ENCODE results near the gene TLNRD1. TPM values are rescaled to one million over a fixed set of nuclear protein-coding genes. Genes with fewer than 3 reads are reported as not detected.

TLNRD1 gene
- total RNA-seq, 2 donors from 2014 or later: 31.8 to 40.7 TPM

DNA sequence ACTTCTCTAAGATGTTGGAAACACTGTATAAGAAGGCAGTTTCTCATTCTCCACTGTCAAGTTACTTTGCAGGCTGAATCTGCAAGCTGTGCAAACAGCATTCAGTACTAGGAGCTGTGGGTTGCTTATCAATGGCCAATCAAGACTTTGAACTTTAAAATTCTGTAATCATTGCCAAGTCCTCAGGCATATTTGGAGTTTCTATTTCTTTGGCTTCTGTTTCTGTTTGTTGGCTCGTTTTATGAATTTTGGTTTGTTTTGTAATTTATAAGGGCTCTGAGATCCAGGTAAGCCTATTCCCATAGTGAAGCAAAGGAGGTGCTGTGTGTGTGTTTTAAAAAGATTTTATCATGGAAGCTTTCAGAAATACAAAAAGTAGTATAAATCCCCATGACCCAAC lies 32.1 kb downstream of the TLNRD1 start:
- H3K27me3 Mint-ChIP-seq: peaks cover 8 to 11% of the 10 kb centered on the region in 2 donors
- no peak for ATAC-seq

DNA sequence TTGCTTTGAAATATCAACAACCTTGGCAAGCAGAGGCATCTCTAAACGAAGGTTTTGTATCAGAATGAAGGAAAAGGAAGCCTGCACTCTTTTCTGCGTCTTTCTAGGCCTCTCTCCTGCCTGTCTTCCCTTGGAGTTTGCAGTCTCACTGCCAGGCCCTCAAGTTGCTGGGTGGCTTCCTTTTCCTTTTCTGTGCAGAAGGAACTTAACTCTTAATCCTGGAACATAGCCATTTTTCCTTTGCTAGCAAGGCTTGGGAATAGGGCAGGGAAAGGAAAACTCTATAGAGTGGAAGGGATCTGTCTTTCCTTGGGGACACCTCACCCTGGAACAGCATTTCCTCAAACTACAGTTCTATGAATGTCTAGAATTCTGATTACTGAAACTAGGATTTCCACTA lies 32.8 kb downstream of the TLNRD1 start:
- peaks cover 10% of the 10 kb centered on the region for H3K36me3 Mint-ChIP-seq
- no peak overlapping the region for H3K4me3 Mint-ChIP-seq
- H3K9me3 Mint-ChIP-seq: peaks cover 7% of the 10 kb centered on the region
- peaks cover 8 to 11% of the 10 kb centered on the region in 2 donors for H3K27me3 Mint-ChIP-seq
- DNase-seq (ENCODE audit: low spot score) (no peak), ATAC-seq (no peak)
- peaks cover 7 to 16% of the 10 kb centered on the region in 2 donors for H3K4me1 Mint-ChIP-seq (ENCODE audit: low read depth in 2 of 2)
- no peak overlapping the region for H3K27ac Mint-ChIP-seq

More for the DNA sequence above, 32.1 kb downstream of the TLNRD1 start:
- Mint-ChIP-seq H3K27ac (no peak overlapping the region), H3K9me3 (peaks cover 7% of the 10 kb centered on the region), H3K4me3 (no peak overlapping the region), H3K36me3 (peaks cover 10% of the 10 kb centered on the region), H3K4me1 (ENCODE audit: low read depth in 2 of 2) (peaks cover 7 to 16% of the 10 kb centered on the region in 2 donors)
- DNase-seq (ENCODE audit: low spot score): no peak

DNA sequence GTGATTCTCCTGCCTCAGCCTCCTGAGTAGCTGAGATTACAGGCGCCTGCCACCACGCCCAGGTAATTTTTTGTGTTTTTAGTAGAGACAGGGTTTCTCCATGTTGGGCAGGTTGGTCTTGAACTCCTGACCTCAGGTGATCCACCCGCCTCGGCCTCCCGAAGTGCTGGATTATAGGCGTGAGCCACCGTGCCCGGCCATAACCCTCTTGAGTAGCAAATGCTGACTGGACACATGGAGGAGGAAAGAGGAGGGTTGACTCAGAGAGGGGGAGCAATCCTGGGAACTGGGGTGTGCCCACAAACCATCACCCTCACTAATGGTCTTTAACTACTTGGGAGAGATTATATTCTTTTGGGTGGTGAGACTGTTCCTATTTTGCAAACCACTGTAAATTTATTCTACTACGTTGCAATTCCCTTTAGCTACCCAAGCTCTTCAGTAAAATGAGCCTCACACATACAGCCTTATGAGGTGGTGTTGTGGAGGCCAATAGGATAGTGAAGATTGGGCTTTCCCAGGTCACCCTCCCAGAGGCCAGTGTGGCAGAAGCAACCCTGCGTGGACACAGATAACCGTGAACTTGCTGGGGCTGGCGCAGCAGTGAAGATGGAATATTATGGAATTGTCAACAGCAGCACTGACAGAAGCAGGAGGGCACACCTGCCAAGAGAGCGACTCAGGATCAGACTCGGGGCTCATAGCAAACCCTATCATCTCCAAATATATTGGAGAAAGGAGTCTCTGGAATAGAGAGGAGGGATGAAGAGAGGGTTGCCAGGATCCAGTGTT lies 37.4 kb downstream of the TLNRD1 start:
- H3K4me3 Mint-ChIP-seq: no peak overlapping the region
- H3K36me3 Mint-ChIP-seq: no peaks in the 10 kb centered on the region
- no peaks in the 10 kb centered on the region for H3K9me3 Mint-ChIP-seq
- H3K27ac Mint-ChIP-seq: no peak overlapping the region
- H3K4me1 Mint-ChIP-seq (ENCODE audit: low read depth in 2 of 2): peaks cover 8 to 15% of the 10 kb centered on the region in 2 donors
- ATAC-seq: no peak
- DNase-seq (ENCODE audit: low spot score): no peak
- H3K27me3 Mint-ChIP-seq: no peaks in the 10 kb centered on the region

DNA sequence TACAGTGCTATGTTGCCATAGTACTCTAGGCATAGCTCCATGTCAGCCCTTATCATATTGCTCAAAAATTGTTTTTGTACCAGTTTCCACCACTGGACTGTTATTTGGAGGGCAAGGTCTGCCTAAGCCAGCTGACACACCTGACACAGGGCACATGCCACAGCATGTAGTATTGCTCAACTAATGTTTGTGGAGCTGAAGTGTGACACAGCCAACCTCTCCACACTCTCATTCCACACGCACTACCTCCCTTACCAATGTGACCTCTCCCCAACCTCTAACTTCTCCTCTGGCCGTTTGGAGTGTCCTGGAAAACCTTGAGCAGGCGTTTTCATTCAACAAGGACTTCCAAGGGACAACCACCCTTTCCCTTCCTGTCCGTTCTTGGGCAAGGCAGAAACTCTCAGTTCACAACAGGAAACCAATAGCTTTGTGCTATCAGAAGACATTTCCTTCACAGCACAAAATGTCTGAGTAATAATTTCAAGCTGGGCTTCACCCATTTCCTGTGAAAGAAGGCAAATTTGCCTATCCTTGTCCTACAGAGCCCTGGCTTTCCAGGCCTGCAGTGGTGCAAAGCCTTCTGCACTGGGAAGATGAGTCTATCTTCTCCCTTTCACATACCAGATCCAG lies 38.4 kb downstream of the TLNRD1 start:
- ATAC-seq: peak; percentile 62 to 63
- DNase-seq (ENCODE audit: low spot score): no peak
- Mint-ChIP-seq H3K4me3 (peak overlapping the region; percentile 72), H3K27ac (peak overlapping the region; percentile 76 to 88), H3K4me1 (ENCODE audit: low read depth in 2 of 2) (peaks cover 8 to 15% of the 10 kb centered on the region in 2 donors), H3K9me3 (no peaks in the 10 kb centered on the region), H3K27me3 (no peaks in the 10 kb centered on the region), H3K36me3 (no peaks in the 10 kb centered on the region)

DNA sequence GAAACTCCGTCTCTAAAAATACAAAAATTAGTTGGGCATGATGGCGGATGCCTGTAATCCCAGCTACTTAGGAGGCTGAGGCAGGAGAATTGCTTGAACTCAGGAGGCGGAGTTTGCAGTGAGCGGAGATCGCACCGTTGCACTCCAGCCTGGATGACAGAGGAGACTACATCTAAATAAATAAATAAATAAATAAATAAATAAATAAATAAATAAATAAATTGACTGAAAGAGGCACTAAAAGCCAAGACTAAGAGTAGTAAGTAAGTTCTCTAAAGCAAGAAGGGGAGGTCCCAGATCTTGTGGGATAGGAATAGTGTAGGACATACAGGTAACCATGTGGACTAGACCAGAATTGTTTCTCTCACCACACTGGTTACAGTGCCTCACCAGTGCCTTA lies 40.0 kb downstream of the TLNRD1 start:
- no peaks in the 10 kb centered on the region for H3K9me3 Mint-ChIP-seq
- no peaks in the 10 kb centered on the region for H3K27me3 Mint-ChIP-seq
- H3K27ac Mint-ChIP-seq: no peak overlapping the region
- no peak for DNase-seq (ENCODE audit: low spot score)
- peaks cover 8 to 15% of the 10 kb centered on the region in 2 donors for H3K4me1 Mint-ChIP-seq (ENCODE audit: low read depth in 2 of 2)
- no peak overlapping the region for H3K4me3 Mint-ChIP-seq
- ATAC-seq: no peak
- H3K36me3 Mint-ChIP-seq: no peaks in the 10 kb centered on the region

DNA sequence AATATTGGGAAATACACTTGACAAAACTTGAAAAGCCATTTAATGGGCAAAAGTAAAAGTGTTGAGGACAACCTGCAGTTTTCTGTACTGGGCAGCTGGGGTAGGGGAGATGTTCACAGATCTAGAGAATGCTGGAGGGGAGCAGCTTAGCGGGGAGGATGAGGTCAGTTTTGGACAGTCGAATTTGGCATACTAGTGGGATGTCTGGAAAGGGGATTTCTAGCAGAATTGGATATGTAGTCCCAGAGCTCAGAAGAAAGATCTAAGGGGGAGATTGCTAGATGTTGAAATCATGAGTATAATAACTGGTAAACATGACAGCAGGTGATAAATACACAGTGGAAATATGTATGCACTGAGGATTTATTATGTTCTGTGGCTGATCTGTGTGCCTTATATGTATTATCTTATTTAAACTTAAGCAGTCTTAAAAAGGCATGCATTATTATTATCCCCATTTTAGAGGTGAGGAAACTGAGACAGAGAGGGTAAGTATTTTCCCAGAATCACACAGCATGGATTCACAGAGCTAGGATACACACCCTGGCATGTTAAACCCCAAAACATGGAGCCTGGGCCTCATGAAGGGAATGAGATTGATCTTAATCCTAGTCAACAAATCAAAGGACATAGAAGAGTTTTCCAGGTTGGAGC lies 42.7 kb downstream of the TLNRD1 start:
- DNase-seq (ENCODE audit: low spot score) (no peak), ATAC-seq (no peak)
- Mint-ChIP-seq H3K4me1 (ENCODE audit: low read depth in 2 of 2) (peaks cover 11 to 15% of the 10 kb centered on the region in 2 donors), H3K27me3 (no peaks in the 10 kb centered on the region), H3K4me3 (no peak overlapping the region), H3K27ac (no peak overlapping the region), H3K36me3 (no peaks in the 10 kb centered on the region), H3K9me3 (peaks cover 4% of the 10 kb centered on the region)

DNA sequence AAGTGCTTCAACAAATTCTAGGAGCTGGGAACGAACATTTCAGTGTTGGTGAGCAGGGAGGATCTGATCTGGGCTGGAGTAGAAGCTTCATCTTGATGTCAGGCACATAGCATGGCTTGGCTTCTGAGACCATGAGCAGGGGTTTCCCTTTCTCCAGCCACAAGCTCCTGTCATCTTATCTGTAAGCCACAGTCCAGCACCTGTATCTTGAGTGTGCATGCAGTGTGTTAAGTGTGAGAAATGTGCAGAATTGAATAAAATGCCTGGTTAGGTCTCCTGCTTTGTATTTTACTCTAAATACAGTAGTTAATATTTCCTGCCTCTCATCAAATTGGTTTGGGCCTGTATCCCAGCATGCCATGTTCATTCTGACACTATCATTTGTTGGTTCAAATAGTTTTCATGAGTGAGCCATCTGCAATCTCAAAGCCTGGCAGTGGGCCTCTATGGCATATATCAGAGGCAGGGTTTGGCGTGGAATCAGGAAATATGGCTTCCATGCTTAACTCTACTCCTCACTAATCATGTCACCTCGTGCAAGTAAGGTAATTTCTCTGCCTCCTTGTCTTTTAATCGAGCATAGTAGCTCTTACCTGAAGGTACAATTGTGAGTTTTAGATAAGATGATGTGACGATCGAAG lies 43.3 kb downstream of the TLNRD1 start:
- Mint-ChIP-seq H3K27ac (no peak overlapping the region), H3K36me3 (no peaks in the 10 kb centered on the region), H3K27me3 (no peaks in the 10 kb centered on the region), H3K9me3 (peaks cover 4% of the 10 kb centered on the region), H3K4me3 (no peak overlapping the region), H3K4me1 (ENCODE audit: low read depth in 2 of 2) (peaks cover 9 to 12% of the 10 kb centered on the region in 2 donors)
- DNase-seq (ENCODE audit: low spot score) (no peak), ATAC-seq (no peak)

DNA sequence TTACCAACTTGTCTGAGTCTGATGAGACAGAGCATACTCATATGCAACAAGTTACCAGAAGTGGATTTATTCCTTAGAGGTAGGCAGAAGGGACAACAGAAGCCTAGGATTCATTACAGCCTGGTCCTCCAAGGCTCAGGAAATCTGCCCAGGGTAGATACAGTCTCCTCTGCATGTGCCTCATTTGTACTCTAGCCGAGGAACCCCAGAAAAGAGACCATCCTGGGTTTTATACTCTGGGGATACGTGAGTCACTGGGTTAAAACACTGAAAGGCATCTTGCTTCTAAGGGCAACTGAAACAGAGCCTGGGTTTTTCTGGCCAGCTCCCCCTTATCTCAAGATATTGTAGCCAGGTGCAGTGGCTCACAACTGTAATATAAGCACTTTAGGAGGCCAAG lies 45.6 kb downstream of the TLNRD1 start:
- Mint-ChIP-seq H3K4me3 (no peak overlapping the region), H3K27me3 (peaks cover 0 to 4% of the 10 kb centered on the region in 2 donors), H3K9me3 (peaks cover 4% of the 10 kb centered on the region), H3K4me1 (ENCODE audit: low read depth in 2 of 2) (peaks cover 0 to 4% of the 10 kb centered on the region in 2 donors), H3K27ac (no peak overlapping the region), H3K36me3 (no peaks in the 10 kb centered on the region)
- ATAC-seq (no peak), DNase-seq (ENCODE audit: low spot score) (no peak)

DNA sequence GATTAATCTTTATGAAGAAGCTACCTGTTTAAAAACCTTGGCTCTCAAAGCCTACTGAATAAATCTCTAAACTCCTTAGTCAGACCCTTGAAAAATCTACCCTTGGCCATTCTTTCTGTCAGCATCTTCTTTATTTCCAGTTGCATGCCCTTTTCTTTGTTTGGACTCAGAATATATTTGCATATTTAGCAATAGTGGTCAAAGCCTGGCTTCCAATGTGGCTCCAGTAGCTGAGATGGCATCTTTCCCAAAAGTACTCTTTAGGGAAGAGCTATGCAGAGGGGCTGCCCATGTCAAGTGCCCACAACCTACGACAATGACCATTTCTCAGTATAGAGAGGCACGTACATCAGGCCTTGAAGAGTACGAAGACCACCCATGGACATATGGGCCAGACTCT lies 47.2 kb downstream of the TLNRD1 start:
- peaks cover 4 to 6% of the 10 kb centered on the region in 2 donors for H3K4me1 Mint-ChIP-seq (ENCODE audit: low read depth in 2 of 2)
- ATAC-seq: no peak
- no peak for DNase-seq (ENCODE audit: low spot score)
- H3K4me3 Mint-ChIP-seq: no peak overlapping the region
- no peak overlapping the region for H3K27ac Mint-ChIP-seq
- H3K9me3 Mint-ChIP-seq: peaks cover 4% of the 10 kb centered on the region
- H3K36me3 Mint-ChIP-seq: no peaks in the 10 kb centered on the region
- peaks cover 4% of the 10 kb centered on the region in 2 donors for H3K27me3 Mint-ChIP-seq

DNA sequence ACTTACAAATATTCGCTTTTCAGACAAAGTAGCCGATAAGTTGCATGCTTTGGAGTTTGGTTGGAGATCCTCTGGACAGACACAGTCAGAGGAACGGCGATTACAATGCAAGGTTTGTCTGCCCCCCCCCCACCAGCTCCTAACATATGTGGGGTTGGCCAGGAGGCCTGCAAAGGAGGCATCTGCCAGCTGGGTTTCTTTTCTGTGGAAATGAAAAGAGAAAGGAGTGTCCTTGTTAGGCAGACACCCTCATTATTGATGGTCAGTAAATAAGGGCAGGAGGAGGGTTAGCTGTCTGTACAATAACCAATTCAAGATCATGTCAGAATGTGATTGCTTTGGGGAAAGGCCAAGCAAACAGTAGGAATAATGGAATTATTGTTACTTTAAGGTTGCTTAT lies 49.1 kb downstream of the TLNRD1 start:
- no peak for DNase-seq (ENCODE audit: low spot score)
- Mint-ChIP-seq H3K27ac (no peak overlapping the region), H3K9me3 (peaks cover 4% of the 10 kb centered on the region), H3K36me3 (no peaks in the 10 kb centered on the region), H3K4me3 (no peak overlapping the region), H3K4me1 (ENCODE audit: low read depth in 2 of 2) (peaks cover 4 to 6% of the 10 kb centered on the region in 2 donors), H3K27me3 (peaks cover 4 to 17% of the 10 kb centered on the region in 2 donors)
- ATAC-seq: no peak

DNA sequence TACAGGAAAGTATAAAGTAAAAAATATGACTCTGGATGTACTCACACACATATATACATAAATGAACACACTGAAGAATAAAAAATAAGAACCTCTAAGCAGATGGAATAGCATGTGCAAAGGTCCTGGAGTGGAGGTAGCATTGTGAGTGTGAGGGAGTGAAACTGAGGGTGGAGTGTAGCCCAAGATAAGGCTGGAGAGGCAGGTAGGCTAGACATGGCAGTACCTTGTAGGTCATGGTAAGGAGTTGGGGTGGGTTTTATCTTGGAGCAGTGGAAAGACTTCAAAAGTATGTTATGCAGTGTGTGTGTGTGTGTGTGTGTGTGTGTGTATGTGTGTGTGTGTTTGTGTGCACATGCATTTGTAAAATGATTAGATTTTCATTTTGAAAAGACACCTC lies 49.5 kb downstream of the TLNRD1 start:
- DNase-seq (ENCODE audit: low spot score) (no peak), ATAC-seq (no peak)
- Mint-ChIP-seq H3K9me3 (peaks cover 4% of the 10 kb centered on the region), H3K36me3 (no peaks in the 10 kb centered on the region), H3K4me3 (no peak overlapping the region), H3K27me3 (peaks cover 4 to 17% of the 10 kb centered on the region in 2 donors), H3K4me1 (ENCODE audit: low read depth in 2 of 2) (peaks cover 4 to 6% of the 10 kb centered on the region in 2 donors), H3K27ac (no peak overlapping the region)

DNA sequence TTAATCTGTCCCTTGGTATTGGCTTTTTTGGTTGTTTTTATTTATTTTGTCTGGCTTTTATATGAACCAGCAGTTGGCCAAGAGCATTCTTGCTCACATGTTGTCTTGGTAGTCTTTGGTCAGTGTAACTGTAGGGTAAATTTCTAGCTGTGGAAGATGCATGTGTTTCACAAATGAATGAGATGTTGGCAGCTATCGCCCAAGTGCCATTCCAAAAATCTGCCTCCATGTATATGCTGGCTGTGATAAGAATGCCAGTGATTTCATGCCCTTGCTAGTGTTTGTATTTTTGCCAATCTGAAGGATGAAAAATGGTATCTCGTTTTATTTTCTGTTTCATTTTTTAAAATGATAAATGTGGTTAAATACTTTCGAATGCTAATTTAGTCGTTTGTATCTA lies 50.1 kb downstream of the TLNRD1 start:
- Mint-ChIP-seq H3K4me3 (no peak overlapping the region), H3K27ac (no peak overlapping the region), H3K9me3 (peaks cover 4% of the 10 kb centered on the region), H3K27me3 (peaks cover 4 to 17% of the 10 kb centered on the region in 2 donors), H3K4me1 (ENCODE audit: low read depth in 2 of 2) (peaks cover 4 to 6% of the 10 kb centered on the region in 2 donors), H3K36me3 (no peaks in the 10 kb centered on the region)
- DNase-seq (ENCODE audit: low spot score) (no peak), ATAC-seq (no peak)

DNA sequence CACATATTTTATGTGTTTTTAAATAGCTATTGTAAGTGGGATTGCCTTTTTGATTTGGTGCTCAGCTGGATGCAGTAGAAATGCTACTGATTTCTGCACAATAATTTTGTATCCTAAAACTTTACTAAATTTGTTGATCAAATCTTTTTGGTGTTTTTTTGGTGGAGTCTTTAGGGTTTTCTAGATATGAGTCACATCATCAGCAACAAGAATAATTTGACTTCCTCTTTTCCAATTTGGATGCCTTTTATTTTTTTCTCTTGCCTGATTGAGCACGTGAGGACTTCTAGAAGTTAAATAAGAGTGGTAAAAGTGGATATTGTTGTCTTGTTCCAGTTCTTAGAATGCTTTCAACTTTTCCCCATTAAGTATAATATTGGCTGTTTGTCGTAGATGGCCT lies 51.3 kb downstream of the TLNRD1 start:
- no peaks in the 10 kb centered on the region for H3K9me3 Mint-ChIP-seq

More for the DNA sequence above, 51.3 kb downstream of the TLNRD1 start:
- Mint-ChIP-seq H3K4me3 (no peak overlapping the region), H3K4me1 (ENCODE audit: low read depth in 2 of 2) (peaks cover 4 to 6% of the 10 kb centered on the region in 2 donors), H3K27ac (no peak overlapping the region), H3K36me3 (no peaks in the 10 kb centered on the region), H3K27me3 (peaks cover 8 to 17% of the 10 kb centered on the region in 2 donors)
- no peak for ATAC-seq
- no peak for DNase-seq (ENCODE audit: low spot score)
